Measurements from ENCODE around the gene FOXS1. TPM values are rescaled to one million over a fixed set of nuclear protein-coding genes. Genes with fewer than 3 reads are reported as not detected.

Gene FOXS1
- total and polyA plus RNA-seq, 12 donors = 1.4 to 7.5 (median 2.9) TPM

DNA sequence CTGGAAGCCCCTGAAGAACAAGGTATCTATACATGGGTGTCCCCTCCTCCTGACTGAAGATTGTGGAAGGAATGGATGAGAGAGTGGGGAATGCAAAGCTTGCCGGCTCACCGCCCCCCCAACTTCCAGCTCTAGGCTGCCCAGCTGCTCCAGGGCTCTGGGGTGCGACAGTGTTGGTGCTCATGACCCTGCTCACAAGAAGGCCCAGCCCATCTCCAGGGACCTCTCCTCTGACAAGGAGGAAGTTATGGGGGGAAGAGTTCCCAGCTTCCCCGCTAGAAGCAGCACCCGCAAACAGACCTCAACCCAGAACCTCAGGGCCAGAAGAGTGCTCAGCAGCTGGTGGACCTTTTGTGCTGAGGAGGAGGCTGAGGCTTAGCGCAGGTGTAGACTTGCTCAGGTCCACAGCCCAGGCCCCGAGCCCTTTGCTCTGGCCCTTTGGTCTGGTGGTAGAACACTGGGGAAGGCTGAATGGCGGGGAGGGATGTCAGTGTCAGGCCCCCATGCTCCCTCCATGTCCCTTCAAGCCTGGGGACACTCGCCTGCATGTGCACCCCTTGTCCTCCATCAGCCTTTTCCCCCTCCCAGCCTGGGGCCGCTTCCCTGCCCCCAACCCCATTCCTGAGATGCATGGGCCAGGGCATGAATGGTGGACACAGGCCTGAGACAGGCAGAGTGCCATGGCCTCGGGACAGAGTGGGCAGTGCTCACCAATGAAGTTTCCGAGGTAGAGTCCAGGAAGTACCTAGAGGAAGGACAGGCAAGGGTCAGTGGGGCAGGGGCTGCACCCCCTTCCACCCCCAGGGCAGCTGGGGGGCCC lies 23.7 kb upstream of the FOXS1 start:
- WGBS, 2 donors = 78 to 85% methylated on average over 12 of the region's 12 CpGs
- peak in 2 of 8 donors; percentile 7 to 10 for ATAC-seq

DNA sequence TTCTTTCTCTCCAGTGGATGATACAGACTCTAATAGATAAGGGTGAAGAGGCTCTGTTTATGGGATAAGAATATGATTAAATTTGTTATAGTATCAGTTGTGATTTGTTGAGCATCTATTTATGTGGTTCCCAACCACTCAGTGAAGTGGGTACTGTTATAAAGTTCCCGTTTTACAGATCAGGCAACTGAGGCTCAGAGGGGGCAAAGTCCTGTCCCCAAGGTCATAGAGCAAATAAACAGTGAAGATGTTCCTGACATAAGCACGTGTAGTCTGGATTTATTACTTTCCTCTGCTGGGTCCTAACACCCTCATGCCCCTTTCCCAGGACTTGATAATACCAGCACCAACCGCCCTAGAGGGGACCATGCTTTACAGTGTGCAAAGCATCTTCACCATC lies 20.8 kb upstream of the FOXS1 start:
- peaks cover 3 to 26% (median 18%) of the 10 kb centered on the region in 9 donors for H3K4me1 ChIP-seq
- H3K4me3 ChIP-seq = no peak overlapping the region
- 74 to 78% methylated on average over 3 of the region's 3 CpGs for WGBS, 2 donors
- H3K27ac ChIP-seq = no peak overlapping the region
- intact Hi-C loops (cut with DNase I) = no loop called here
- no peaks in the 10 kb centered on the region for H3K36me3 ChIP-seq
- DNase-seq (no peak), ATAC-seq (no peak)
- H3K27me3 ChIP-seq = peaks cover 0 to 36% (median 0%) of the 10 kb centered on the region in 7 donors
- TF ChIP-seq, protein P1, sequence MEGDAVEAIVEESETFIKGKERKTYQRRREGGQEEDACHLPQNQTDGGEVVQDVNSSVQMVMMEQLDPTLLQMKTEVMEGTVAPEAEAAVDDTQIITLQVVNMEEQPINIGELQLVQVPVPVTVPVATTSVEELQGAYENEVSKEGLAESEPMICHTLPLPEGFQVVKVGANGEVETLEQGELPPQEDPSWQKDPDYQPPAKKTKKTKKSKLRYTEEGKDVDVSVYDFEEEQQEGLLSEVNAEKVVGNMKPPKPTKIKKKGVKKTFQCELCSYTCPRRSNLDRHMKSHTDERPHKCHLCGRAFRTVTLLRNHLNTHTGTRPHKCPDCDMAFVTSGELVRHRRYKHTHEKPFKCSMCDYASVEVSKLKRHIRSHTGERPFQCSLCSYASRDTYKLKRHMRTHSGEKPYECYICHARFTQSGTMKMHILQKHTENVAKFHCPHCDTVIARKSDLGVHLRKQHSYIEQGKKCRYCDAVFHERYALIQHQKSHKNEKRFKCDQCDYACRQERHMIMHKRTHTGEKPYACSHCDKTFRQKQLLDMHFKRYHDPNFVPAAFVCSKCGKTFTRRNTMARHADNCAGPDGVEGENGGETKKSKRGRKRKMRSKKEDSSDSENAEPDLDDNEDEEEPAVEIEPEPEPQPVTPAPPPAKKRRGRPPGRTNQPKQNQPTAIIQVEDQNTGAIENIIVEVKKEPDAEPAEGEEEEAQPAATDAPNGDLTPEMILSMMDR (IDR thresholded peaks at IDR 0.05) = no peak
- H3K9me3 ChIP-seq = no peaks in the 10 kb centered on the region

More for the DNA sequence above, 23.7 kb upstream of the FOXS1 start:
- Histone ChIP-seq H3K36me3 (no peaks in the 10 kb centered on the region), H3K4me1 (peaks cover 3 to 21% (median 13%) of the 10 kb centered on the region in 9 donors), H3K27me3 (peaks cover 0 to 42% (median 0%) of the 10 kb centered on the region in 7 donors), H3K27ac (peak overlapping the region in 1 of 10 donors; percentile 82), H3K9me3 (no peaks in the 10 kb centered on the region), H3K4me3 (peak overlapping the region in 8 of 10 donors; percentile 66 to 86 (median 68))
- intact Hi-C loops (cut with DNase I) = no loop called here
- TF ChIP-seq, protein P1 (IDR thresholded peaks at IDR 0.05) = no peak
- DNase-seq = no peak

DNA sequence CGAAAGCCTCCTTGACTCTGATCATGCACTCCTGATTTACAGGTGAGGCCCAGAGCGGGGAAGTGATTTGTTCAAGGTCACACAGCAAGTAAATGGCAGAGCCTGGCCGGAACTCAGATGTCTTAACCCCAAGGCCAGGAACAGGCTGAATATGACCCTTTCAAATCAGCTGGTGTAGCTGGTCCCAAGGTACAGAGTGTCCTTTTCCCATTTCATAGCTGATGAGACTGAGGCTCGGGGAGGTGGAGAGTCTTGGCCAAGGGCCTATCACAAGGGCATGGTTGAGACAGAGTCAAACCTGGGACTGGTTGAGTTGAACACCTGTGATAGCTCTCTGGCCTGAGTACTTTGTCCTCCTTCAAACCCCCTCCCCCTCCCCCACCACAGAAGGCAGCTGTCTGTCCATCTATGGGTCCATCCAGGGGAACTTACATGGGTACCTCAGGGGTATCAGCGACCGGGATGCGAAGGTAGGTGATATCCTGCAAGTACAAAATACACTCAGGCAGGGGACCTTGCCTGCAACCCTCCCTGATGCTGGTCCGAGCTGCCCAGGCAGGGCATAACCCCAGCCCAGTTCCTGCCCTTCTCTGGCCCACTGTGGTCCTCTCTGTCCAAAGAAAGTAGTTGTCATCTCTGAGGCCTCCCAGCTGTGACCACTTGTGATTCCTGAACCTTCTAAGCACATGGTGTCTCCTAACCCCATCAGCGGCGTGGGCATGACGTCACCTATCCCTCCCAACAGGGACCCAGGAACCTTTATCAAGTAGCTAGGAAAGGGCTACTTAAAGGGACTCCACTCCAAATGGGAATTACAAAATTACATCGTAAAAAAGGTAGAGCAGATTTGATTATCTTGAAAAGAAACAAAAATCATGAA lies 19.4 kb upstream of the FOXS1 start:
- no peaks in the 10 kb centered on the region for H3K9me3 ChIP-seq
- H3K4me3 ChIP-seq = no peak overlapping the region
- no peaks in the 10 kb centered on the region for H3K36me3 ChIP-seq
- intact Hi-C loops (cut with DNase I) = no loop called here
- H3K27me3 ChIP-seq = peaks cover 0 to 36% (median 0%) of the 10 kb centered on the region in 7 donors
- ATAC-seq (no peak), DNase-seq (no peak)
- TF ChIP-seq, protein P1 (IDR thresholded peaks at IDR 0.05) = no peak
- no peak overlapping the region for H3K27ac ChIP-seq
- H3K4me1 ChIP-seq = peaks cover 11 to 30% (median 21%) of the 10 kb centered on the region in 9 donors
- 85 to 90% methylated on average over 12 of the region's 12 CpGs for WGBS, 2 donors
